ENCODE measurements around the gene PLCB4. TPM values are rescaled to one million over a fixed set of nuclear protein-coding genes. Genes with fewer than 3 reads are reported as not detected.

Gene PLCB4
- total RNA-seq, 1 donor from 2014 or later = 19.9 TPM

GRCh38 chr20:9409352-9409751 is 340.5 kb downstream of the PLCB4 start:
- no peak for DNase-seq (ENCODE audit: low read depth)
- TF ChIP-seq CTCF (IDR thresholded peaks at IDR 0.05; ENCODE audit: insufficient read depth, low read length, poor library complexity, severe bottlenecking) = no peak
- peaks cover 3% of the 10 kb centered on the region for H3K36me3 ChIP-seq (ENCODE audit: control insufficient read depth, insufficient read depth, low read length)
- H3K27me3 ChIP-seq (ENCODE audit: control insufficient read depth, insufficient read depth, low read length) = no peaks in the 10 kb centered on the region
- no peak overlapping the region for H3K4me3 ChIP-seq (ENCODE audit: low read depth, low read length)

DNA sequence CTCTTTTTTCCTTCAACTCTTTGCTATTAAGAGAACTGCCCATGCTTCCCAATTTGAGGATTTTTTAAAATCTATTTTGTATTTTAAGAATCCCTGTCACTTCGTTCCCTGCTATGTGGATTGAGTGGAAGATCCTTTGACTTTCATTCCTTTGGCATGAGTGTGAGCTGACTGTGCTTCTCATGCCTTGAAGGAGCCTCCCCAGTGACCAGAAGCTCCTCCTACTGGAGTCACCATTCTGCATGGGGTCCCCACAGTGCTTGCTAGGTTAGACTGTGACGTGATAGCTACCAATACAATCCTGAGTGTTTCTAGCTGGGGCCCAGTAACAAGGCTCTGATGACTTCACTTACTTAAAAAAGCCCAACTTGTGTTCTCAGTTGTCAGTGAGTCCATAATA is 341.1 kb downstream of the PLCB4 start:
- no peak overlapping the region for H3K4me3 ChIP-seq (ENCODE audit: low read depth, low read length)
- no peaks in the 10 kb centered on the region for H3K27me3 ChIP-seq (ENCODE audit: control insufficient read depth, insufficient read depth, low read length)
- no peak for DNase-seq (ENCODE audit: low read depth)
- no peak for TF ChIP-seq CTCF (IDR thresholded peaks at IDR 0.05; ENCODE audit: insufficient read depth, low read length, poor library complexity, severe bottlenecking)
- peaks cover 3% of the 10 kb centered on the region for H3K36me3 ChIP-seq (ENCODE audit: control insufficient read depth, insufficient read depth, low read length)

DNA sequence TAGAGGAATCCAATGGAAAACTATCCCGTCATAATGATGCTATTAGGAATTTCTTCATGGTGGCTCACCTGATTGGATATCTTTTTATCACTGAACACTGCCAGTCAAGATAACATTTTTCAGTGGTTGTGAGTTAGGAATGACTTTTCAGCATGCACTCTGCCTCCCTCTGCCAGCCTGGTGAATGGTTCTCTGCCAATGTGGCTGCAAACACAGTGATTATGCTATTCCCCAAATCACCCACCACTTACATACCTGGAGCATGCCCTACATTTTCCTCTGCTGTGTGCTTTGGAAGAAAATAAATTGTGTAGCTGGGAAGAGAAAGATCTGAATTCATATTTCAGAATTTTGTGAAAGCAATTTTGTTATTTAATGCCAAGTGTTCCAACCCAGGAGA is 342.9 kb downstream of the PLCB4 start:
- Histone ChIP-seq H3K36me3 (ENCODE audit: control insufficient read depth, insufficient read depth, low read length) (peaks cover 3% of the 10 kb centered on the region), H3K4me3 (ENCODE audit: low read depth, low read length) (no peak overlapping the region), H3K27me3 (ENCODE audit: control insufficient read depth, insufficient read depth, low read length) (no peaks in the 10 kb centered on the region)
- no peak for TF ChIP-seq CTCF (IDR thresholded peaks at IDR 0.05; ENCODE audit: insufficient read depth, low read length, poor library complexity, severe bottlenecking)
- no peak for DNase-seq (ENCODE audit: low read depth)

GRCh38 chr20:9412309-9412708 is 343.4 kb downstream of the PLCB4 start:
- DNase-seq (ENCODE audit: low read depth) = no peak
- no peak for TF ChIP-seq CTCF (IDR thresholded peaks at IDR 0.05; ENCODE audit: insufficient read depth, low read length, poor library complexity, severe bottlenecking)
- peaks cover 3% of the 10 kb centered on the region for H3K36me3 ChIP-seq (ENCODE audit: control insufficient read depth, insufficient read depth, low read length)
- no peak overlapping the region for H3K4me3 ChIP-seq (ENCODE audit: low read depth, low read length)
- no peaks in the 10 kb centered on the region for H3K27me3 ChIP-seq (ENCODE audit: control insufficient read depth, insufficient read depth, low read length)

GRCh38 chr20:9413001-9413400 is 344.1 kb downstream of the PLCB4 start:
- no peak for DNase-seq (ENCODE audit: low read depth)
- TF ChIP-seq CTCF (IDR thresholded peaks at IDR 0.05; ENCODE audit: insufficient read depth, low read length, poor library complexity, severe bottlenecking) = no peak
- H3K27me3 ChIP-seq (ENCODE audit: control insufficient read depth, insufficient read depth, low read length) = no peaks in the 10 kb centered on the region
- H3K4me3 ChIP-seq (ENCODE audit: low read depth, low read length) = no peak overlapping the region
- peaks cover 3% of the 10 kb centered on the region for H3K36me3 ChIP-seq (ENCODE audit: control insufficient read depth, insufficient read depth, low read length)

- no peaks in the 10 kb centered on the region for H3K27me3 ChIP-seq (ENCODE audit: control insufficient read depth, insufficient read depth, low read length)
- no peak for DNase-seq (ENCODE audit: low read depth)
Measured at GRCh38 chr20:9415426-9415825, 346.5 kb downstream of the PLCB4 start.

More at GRCh38 chr20:9415426-9415825, 346.5 kb downstream of the PLCB4 start:
- Histone ChIP-seq H3K4me3 (ENCODE audit: low read depth, low read length) (no peak overlapping the region), H3K36me3 (ENCODE audit: control insufficient read depth, insufficient read depth, low read length) (peaks cover 3% of the 10 kb centered on the region)
- TF ChIP-seq CTCF (IDR thresholded peaks at IDR 0.05; ENCODE audit: insufficient read depth, low read length, poor library complexity, severe bottlenecking) = no peak

Measured in kidney epithelial cell (primary cell).